Measurements from ENCODE around the gene HADHB. TPM values are rescaled to one million over a fixed set of nuclear protein-coding genes. Genes with fewer than 3 reads are reported as not detected.
A peak's percentile ranks its signal among the peaks of the same experiment; 100 is the strongest.
"Not testable (repeated sequence)": the region's sequence is repeated elsewhere in the genome, so short reads cannot be mapped to it uniquely, and the experiment has no call there.

The HADHB gene
- total RNA-seq, 1 experiment from 2014 or later, result 48.8 TPM

- H3K4me2 ChIP-seq (ENCODE audit: low read depth, low read length, poor library complexity, severe bottlenecking), result no peak overlapping the region
- H3K9me2 ChIP-seq (replicated peaks; ENCODE audit: insufficient read depth, low read length), result no peaks in the 10 kb centered on the region
- no peaks in the 10 kb centered on the region for H4K20me1 ChIP-seq (ENCODE audit: insufficient read depth, low read depth, low read length)
- H3K27ac ChIP-seq (ENCODE audit: low read length), result no peak overlapping the region
- no peaks in the 10 kb centered on the region for H3K36me3 ChIP-seq (ENCODE audit: insufficient read depth, low read length)
- H3K4me1 ChIP-seq (ENCODE audit: low read length), result peaks cover 24% of the 10 kb centered on the region
- no peak for DNase-seq
- no peak overlapping the region for H2AFZ ChIP-seq (ENCODE audit: low read length)
- H3K27me3 ChIP-seq (ENCODE audit: low read length), result no peaks in the 10 kb centered on the region
- peaks cover 86% of the 10 kb centered on the region for H3K79me2 ChIP-seq (ENCODE audit: low read length)
- H3K9me3 ChIP-seq (ENCODE audit: low read length), result no peaks in the 10 kb centered on the region
- H3K4me3 ChIP-seq (ENCODE audit: low read length), result no peak overlapping the region
- H3K9ac ChIP-seq (ENCODE audit: low read length), result no peak overlapping the region
These were observed 7.2 kb downstream of the HADHB start for GRCh38 chr2:26251893-26252292.

DNA sequence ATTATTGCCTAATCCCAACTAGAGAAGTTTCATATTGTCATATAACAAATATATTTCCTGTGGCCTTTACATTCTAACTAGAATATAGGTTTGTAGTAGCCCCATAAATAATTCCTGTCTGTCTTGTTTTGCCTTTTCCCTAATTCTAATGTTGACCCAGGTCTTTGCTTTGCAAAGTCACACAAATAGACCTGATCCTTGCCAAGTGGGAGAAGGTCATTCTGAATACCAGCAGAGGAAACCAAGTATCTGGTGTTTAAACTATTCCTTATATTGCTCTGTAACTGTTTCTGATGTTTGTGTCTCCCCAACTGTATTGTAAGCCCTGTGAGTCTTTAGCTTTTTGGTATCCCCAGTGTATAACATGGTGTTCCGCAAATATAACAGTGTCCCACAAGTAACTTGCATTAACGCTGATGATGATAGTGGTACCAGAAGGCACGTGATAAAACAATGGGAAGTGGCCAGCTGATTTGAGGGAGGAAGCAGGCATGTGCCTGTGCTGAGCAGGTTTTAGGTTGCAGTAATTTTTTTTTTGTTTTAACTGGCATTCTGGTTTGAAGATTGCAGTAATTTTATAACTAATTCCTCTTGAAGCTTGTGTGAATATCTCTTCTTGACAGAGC is 11.1 kb downstream of the HADHB start:
- Histone ChIP-seq H3K4me1 (ENCODE audit: low read length) (peaks cover 12% of the 10 kb centered on the region), H3K4me2 (ENCODE audit: low read depth, low read length, poor library complexity, severe bottlenecking) (no peak overlapping the region), H3K9me2 (replicated peaks; ENCODE audit: insufficient read depth, low read length) (no peaks in the 10 kb centered on the region), H3K27ac (ENCODE audit: low read length) (no peak overlapping the region), H3K4me3 (ENCODE audit: low read length) (no peak overlapping the region), H3K9me3 (ENCODE audit: low read length) (no peaks in the 10 kb centered on the region), H3K9ac (ENCODE audit: low read length) (no peak overlapping the region), H2AFZ (ENCODE audit: low read length) (no peak overlapping the region), H3K27me3 (ENCODE audit: low read length) (no peaks in the 10 kb centered on the region), H4K20me1 (ENCODE audit: insufficient read depth, low read depth, low read length) (no peaks in the 10 kb centered on the region), H3K79me2 (ENCODE audit: low read length) (peaks cover 47% of the 10 kb centered on the region), H3K36me3 (ENCODE audit: insufficient read depth, low read length) (no peaks in the 10 kb centered on the region)
- DNase-seq, result no peak

DNA sequence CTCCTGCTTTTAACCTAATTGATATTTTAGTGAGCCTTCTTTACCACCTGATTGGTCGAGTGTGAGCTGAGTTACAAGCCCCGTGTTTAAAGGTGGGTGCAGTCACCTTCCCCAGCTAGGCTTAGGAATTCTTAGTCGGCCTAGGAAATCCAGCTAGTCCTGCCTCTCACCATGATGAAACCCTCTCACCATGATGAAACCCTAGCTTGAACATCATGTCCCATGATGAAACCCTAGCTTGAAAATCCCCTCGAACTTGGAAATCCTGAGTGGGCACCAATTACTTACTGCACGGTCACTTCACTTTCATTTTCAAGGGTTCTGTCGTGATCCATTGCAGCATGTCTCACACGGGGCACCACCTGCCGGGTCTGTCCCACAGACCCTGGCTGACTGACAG is 14.1 kb downstream of the HADHB start:
- not testable (repeated sequence) for H4K20me1 ChIP-seq (ENCODE audit: insufficient read depth, low read depth, low read length); H3K9ac ChIP-seq (ENCODE audit: low read length); H3K27me3 ChIP-seq (ENCODE audit: low read length); DNase-seq; H3K27ac ChIP-seq (ENCODE audit: low read length); H3K4me1 ChIP-seq (ENCODE audit: low read length); H2AFZ ChIP-seq (ENCODE audit: low read length); H3K9me2 ChIP-seq (replicated peaks; ENCODE audit: insufficient read depth, low read length); H3K9me3 ChIP-seq (ENCODE audit: low read length); H3K4me2 ChIP-seq (ENCODE audit: low read depth, low read length, poor library complexity, severe bottlenecking); H3K4me3 ChIP-seq (ENCODE audit: low read length); H3K36me3 ChIP-seq (ENCODE audit: insufficient read depth, low read length)
- H3K79me2 ChIP-seq (ENCODE audit: low read length), result peaks cover 19% of the 10 kb centered on the region

DNA sequence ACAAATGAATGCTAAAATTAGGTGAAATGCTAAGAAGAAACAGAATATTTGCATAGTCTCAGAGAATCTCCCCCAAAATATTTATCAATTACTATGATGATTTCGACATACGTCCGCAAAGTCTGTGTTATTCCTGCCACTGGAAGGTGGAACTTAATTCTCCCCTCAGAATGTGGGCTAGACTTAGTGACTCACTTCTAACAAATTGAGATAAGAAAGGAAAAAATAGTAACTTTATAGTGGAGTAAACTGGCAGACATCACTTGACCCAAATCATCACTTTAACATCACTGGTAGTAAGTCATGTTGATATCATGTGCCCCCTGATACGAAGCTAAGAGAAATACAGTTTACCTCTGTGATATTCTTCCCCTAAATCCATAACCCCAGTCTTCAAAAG is 23.5 kb downstream of the HADHB start:
- H3K27me3 ChIP-seq (ENCODE audit: low read length), result no peaks in the 10 kb centered on the region
- no peaks in the 10 kb centered on the region for H3K79me2 ChIP-seq (ENCODE audit: low read length)
- no peaks in the 10 kb centered on the region for H3K9me3 ChIP-seq (ENCODE audit: low read length)
- H3K36me3 ChIP-seq (ENCODE audit: insufficient read depth, low read length), result peaks cover 4% of the 10 kb centered on the region; the same call in 1 of the 2 replicates
- H3K9me2 ChIP-seq (replicated peaks; ENCODE audit: insufficient read depth, low read length), result no peaks in the 10 kb centered on the region
- no peak for DNase-seq
- H3K4me3 ChIP-seq (ENCODE audit: low read length), result no peak overlapping the region
- H2AFZ ChIP-seq (ENCODE audit: low read length), result no peak overlapping the region
- H3K4me1 ChIP-seq (ENCODE audit: low read length), result peaks cover 19% of the 10 kb centered on the region
- no peak overlapping the region for H3K27ac ChIP-seq (ENCODE audit: low read length)
- H3K9ac ChIP-seq (ENCODE audit: low read length), result no peak overlapping the region
- 0 out of 2 replicates have a peak, but pooled peaks cover 6% of the 10 kb centered on the region for H4K20me1 ChIP-seq (ENCODE audit: insufficient read depth, low read depth, low read length)
- no peak overlapping the region for H3K4me2 ChIP-seq (ENCODE audit: low read depth, low read length, poor library complexity, severe bottlenecking)

DNA sequence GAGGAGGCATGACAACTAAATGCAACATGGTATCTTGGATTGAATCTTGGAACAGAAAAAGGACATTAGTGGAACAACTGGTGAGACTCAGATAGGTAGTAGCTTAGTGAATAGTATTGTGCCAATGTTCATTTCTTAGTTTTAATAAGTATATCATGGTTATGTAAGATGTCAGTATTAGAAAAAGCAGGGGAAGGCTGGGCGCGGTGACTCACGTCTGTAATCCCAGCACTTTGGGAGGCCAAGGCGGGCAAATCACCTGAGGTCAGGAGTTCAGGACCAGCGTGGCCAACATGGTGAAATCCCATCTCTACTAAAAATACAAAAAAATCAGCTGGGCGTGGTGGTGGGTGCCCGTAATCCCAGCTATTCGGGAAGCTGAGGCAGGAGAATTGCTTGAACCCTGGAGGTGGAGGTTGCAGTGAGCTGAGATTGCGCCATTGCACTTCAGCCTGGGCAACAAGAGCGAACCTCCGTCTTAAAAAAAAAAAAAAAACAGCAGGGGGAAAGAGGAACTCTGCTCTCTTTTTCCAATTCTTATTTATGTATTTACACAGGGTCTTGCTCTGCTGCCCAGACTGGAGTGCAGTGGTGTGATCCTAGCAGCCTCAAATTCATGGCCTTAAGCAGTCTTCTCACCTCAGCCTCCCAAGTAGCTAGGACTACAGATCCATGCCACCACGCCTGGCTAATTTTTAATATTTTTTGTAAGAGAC is 24.1 kb downstream of the HADHB start:
- not testable (repeated sequence) for H3K27me3 ChIP-seq (ENCODE audit: low read length); H3K79me2 ChIP-seq (ENCODE audit: low read length); DNase-seq; H3K9me3 ChIP-seq (ENCODE audit: low read length); H3K4me3 ChIP-seq (ENCODE audit: low read length); H4K20me1 ChIP-seq (ENCODE audit: insufficient read depth, low read depth, low read length); H2AFZ ChIP-seq (ENCODE audit: low read length); H3K9ac ChIP-seq (ENCODE audit: low read length); H3K9me2 ChIP-seq (replicated peaks; ENCODE audit: insufficient read depth, low read length); H3K36me3 ChIP-seq (ENCODE audit: insufficient read depth, low read length)
- Histone ChIP-seq H3K4me2 (ENCODE audit: low read depth, low read length, poor library complexity, severe bottlenecking) (peak overlapping the region; percentile 81), H3K27ac (ENCODE audit: low read length) (peak overlapping the region; percentile 84), H3K4me1 (ENCODE audit: low read length) (peaks cover 23% of the 10 kb centered on the region)

DNA sequence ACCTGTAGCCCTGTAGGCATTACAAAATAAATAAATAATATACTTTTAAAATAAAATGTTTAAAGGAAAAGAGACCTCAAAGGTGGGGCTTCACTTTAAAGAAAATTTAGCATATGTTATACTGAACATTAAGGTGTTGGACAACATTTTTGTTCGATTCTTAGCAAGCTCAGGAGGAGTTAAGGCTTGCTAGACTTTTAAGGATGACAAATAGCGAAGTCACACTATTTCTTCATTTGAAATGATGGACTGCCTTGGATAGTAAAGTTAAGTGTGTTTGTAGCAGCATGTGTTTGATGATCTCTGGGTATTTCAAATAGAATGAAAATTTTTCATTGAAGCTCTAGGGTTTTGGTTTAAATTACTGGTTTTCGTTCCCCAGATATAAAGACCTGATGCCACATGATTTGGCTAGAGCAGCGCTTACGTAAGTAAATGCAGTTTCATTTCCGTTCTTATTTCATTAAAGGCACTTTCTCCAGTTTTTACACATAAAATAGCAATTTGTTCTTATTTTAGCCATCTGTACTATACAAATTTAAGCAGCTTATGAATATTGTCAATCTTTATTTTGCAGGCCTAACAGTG is 24.9 kb downstream of the HADHB start:
- Histone ChIP-seq H3K9me3 (ENCODE audit: low read length) (no peaks in the 10 kb centered on the region), H3K9ac (ENCODE audit: low read length) (peak overlapping the region; percentile 11; the same call in 1 of the 2 replicates), H3K36me3 (ENCODE audit: insufficient read depth, low read length) (peaks cover 9% of the 10 kb centered on the region; the same call in 1 of the 2 replicates), H3K4me2 (ENCODE audit: low read depth, low read length, poor library complexity, severe bottlenecking) (peak overlapping the region; percentile 81), H4K20me1 (ENCODE audit: insufficient read depth, low read depth, low read length) (0 out of 2 replicates have a peak, but pooled peaks cover 6% of the 10 kb centered on the region), H3K9me2 (replicated peaks; ENCODE audit: insufficient read depth, low read length) (no peaks in the 10 kb centered on the region), H2AFZ (ENCODE audit: low read length) (no peak overlapping the region), H3K4me3 (ENCODE audit: low read length) (peak overlapping the region; percentile 33), H3K4me1 (ENCODE audit: low read length) (peaks cover 23% of the 10 kb centered on the region), H3K79me2 (ENCODE audit: low read length) (no peaks in the 10 kb centered on the region), H3K27ac (ENCODE audit: low read length) (peak overlapping the region; percentile 84), H3K27me3 (ENCODE audit: low read length) (no peaks in the 10 kb centered on the region)
- DNase-seq, result peak; percentile 89

GRCh38 chr2:26270373-26270772 is 25.6 kb downstream of the HADHB start:
- Histone ChIP-seq H3K27ac (ENCODE audit: low read length) (peak overlapping the region; percentile 84), H3K9me2 (replicated peaks; ENCODE audit: insufficient read depth, low read length) (no peaks in the 10 kb centered on the region), H3K4me3 (ENCODE audit: low read length) (peak overlapping the region; percentile 33), H4K20me1 (ENCODE audit: insufficient read depth, low read depth, low read length) (0 out of 2 replicates have a peak, but pooled peaks cover 6% of the 10 kb centered on the region), H3K4me1 (ENCODE audit: low read length) (peaks cover 25% of the 10 kb centered on the region), H2AFZ (ENCODE audit: low read length) (no peak overlapping the region), H3K36me3 (ENCODE audit: insufficient read depth, low read length) (peaks cover 9% of the 10 kb centered on the region; the same call in 1 of the 2 replicates), H3K9me3 (ENCODE audit: low read length) (no peaks in the 10 kb centered on the region), H3K79me2 (ENCODE audit: low read length) (no peaks in the 10 kb centered on the region), H3K9ac (ENCODE audit: low read length) (peak overlapping the region; percentile 11; the same call in 1 of the 2 replicates), H3K27me3 (ENCODE audit: low read length) (no peaks in the 10 kb centered on the region), H3K4me2 (ENCODE audit: low read depth, low read length, poor library complexity, severe bottlenecking) (peak overlapping the region; percentile 81)
- no peak for DNase-seq

GRCh38 chr2:26273501-26273900 is 28.8 kb downstream of the HADHB start:
- Histone ChIP-seq H3K4me1 (ENCODE audit: low read length) (peaks cover 34% of the 10 kb centered on the region), H4K20me1 (ENCODE audit: insufficient read depth, low read depth, low read length) (0 out of 2 replicates have a peak, but pooled peaks cover 6% of the 10 kb centered on the region), H3K36me3 (ENCODE audit: insufficient read depth, low read length) (peaks cover 9% of the 10 kb centered on the region; the same call in 1 of the 2 replicates), H3K4me2 (ENCODE audit: low read depth, low read length, poor library complexity, severe bottlenecking) (no peak overlapping the region), H3K9ac (ENCODE audit: low read length) (no peak overlapping the region), H3K9me2 (replicated peaks; ENCODE audit: insufficient read depth, low read length) (no peaks in the 10 kb centered on the region), H3K9me3 (ENCODE audit: low read length) (no peaks in the 10 kb centered on the region), H2AFZ (ENCODE audit: low read length) (no peak overlapping the region), H3K27ac (ENCODE audit: low read length) (no peak overlapping the region), H3K79me2 (ENCODE audit: low read length) (no peaks in the 10 kb centered on the region), H3K27me3 (ENCODE audit: low read length) (no peaks in the 10 kb centered on the region), H3K4me3 (ENCODE audit: low read length) (no peak overlapping the region)
- DNase-seq, result no peak

All from Karpas-422 (cell line).